K562 (cell line): Measurements from ENCODE around the gene SKIC2. TPM values are rescaled to one million over a fixed set of nuclear protein-coding genes. Genes with fewer than 3 reads are reported as not detected.

Experiments used
- BDP1 ChIP-seq: IDR thresholded peaks from 3 replicates; pipeline ENCODE4 v1.6.1; 2011; ENCODE audit not compliant: insufficient read length, insufficient read depth
- ERF ChIP-seq: fragments of 450-650 bp; formaldehyde crosslinking; IDR thresholded peaks from 2 replicates; pipeline ENCODE4 v1.4.0; 2020; ENCODE audit warnings: mild to moderate bottlenecking, mixed read lengths
- GMEB1 ChIP-seq: fragments of 250-450 bp; sonication (Bioruptor Pico); IDR thresholded peaks from 2 replicates; pipeline ENCODE4 v1.4.0; 2020; ENCODE audit warnings: mild to moderate bottlenecking
- HEY1 ChIP-seq: fragments of 250-450 bp; sonication (Bioruptor Pico); IDR thresholded peaks from 2 replicates; pipeline ENCODE4 v1.5.0; 2020; ENCODE audit warnings: mild to moderate bottlenecking, moderate library complexity, borderline replicate concordance
- KLF10 ChIP-seq: fragments of 250-450 bp; sonication (Bioruptor Pico); IDR thresholded peaks from 2 replicates; pipeline ENCODE4 v1.6.1; 2021; ENCODE audit warnings: matching md5 sums
- MYC ChIP-seq, 2 experiments: fragments of 250-450 bp in 1 of 2; sonication (Bioruptor Pico) in 1 of 2; IDR thresholded peaks; 2 replicates each; pipeline versions ENCODE4 v1.5.1 to v1.6.1; 2012 to 2021; ENCODE audit warnings: low read depth in 2 of 2, borderline replicate concordance in 1 of 2, improper control_type of control experiment in 1 of 2, low read length in 1 of 2, mild to moderate bottlenecking in 1 of 2, moderate library complexity in 1 of 2
- NFE2L1 ChIP-seq: fragments of 450-650 bp; IDR thresholded peaks from 2 replicates; pipeline ENCODE4 v1.6.1; 2016; ENCODE audit warnings: missing genetic modification characterization, low read depth, mild to moderate bottlenecking, missing compliant biosample characterization, moderate library complexity, borderline replicate concordance
- NFRKB ChIP-seq: fragments of 450-650 bp; IDR thresholded peaks from 2 replicates; pipeline ENCODE4 v1.6.1; 2016; ENCODE audit warnings: low read depth
- PHB ChIP-seq: fragments of 250-450 bp; sonication (Bioruptor Pico); IDR thresholded peaks from 2 replicates; pipeline ENCODE4 v1.5.0; 2021
- PTRF ChIP-seq: fragments of 450-650 bp; IDR thresholded peaks from 2 replicates; pipeline ENCODE4 v1.6.1; 2016; ENCODE audit warnings: mild to moderate bottlenecking, missing genetic modification characterization, missing compliant biosample characterization
- RAD21 ChIP-seq, 2 experiments: fragments of 250-450 bp in 1 of 2; fragments of 450-650 bp in 1 of 2; sonication (Bioruptor Pico) in 1 of 2; formaldehyde crosslinking in 1 of 2; IDR thresholded peaks in 1 of 2; conservative IDR thresholded peaks in 1 of 2; 2 replicates each; pipeline versions ENCODE4 v1.4.0 to v1.8.0; 2020 to 2022; ENCODE audit warnings: mild to moderate bottlenecking in 2 of 2, moderate library complexity in 1 of 2
- RREB1 ChIP-seq: fragments of 250-450 bp; sonication (Bioruptor Pico); IDR thresholded peaks from 2 replicates; pipeline ENCODE4 v1.4.0; 2020
- SMARCE1 ChIP-seq: fragments of 450-650 bp; IDR thresholded peaks from 2 replicates; pipeline ENCODE4 v1.7.1; 2016; ENCODE audit warnings: mild to moderate bottlenecking
- STAT5A ChIP-seq: IDR thresholded peaks from 2 replicates; pipeline ENCODE4 v1.6.1; 2012; ENCODE audit warnings: low read length, inconsistent platforms, borderline replicate concordance
- THRB ChIP-seq: fragments of 450-650 bp; formaldehyde crosslinking; conservative IDR thresholded peaks from 2 replicates; pipeline ENCODE4 v1.4.0; 2022; ENCODE audit warnings: mild to moderate bottlenecking, missing genetic modification characterization
- ZNF165 ChIP-seq: fragments of 250-450 bp; sonication (Bioruptor Pico); IDR thresholded peaks from 2 replicates; pipeline ENCODE4 v1.4.0; 2020; ENCODE audit warnings: borderline replicate concordance
- ZNF436 ChIP-seq: fragments of 250-450, 450-650 bp; sonication (Bioruptor Pico); formaldehyde crosslinking; IDR thresholded peaks from 2 replicates; pipeline ENCODE4 v1.7.0; 2020; ENCODE audit warnings: mild to moderate bottlenecking
- ZNF511 ChIP-seq: sonication (generic); formaldehyde crosslinking; IDR thresholded peaks from 2 replicates; pipeline ENCODE4 v1.8.0; 2022; ENCODE audit warnings: mild to moderate bottlenecking, missing genetic modification reagents
- ZNF584 ChIP-seq: fragments of 200-800 bp; sonication (Bioruptor generic); IDR thresholded peaks from 2 replicates; pipeline ENCODE4 v1.6.1; 2016; ENCODE audit warnings: low read depth, mild to moderate bottlenecking, missing genetic modification characterization, missing compliant biosample characterization
- polyA plus RNA-seq, 8 experiments: library from polyadenylated mRNA; depleted of rRNA in 4 of 8; stranded (reverse) in 5 of 8; unstranded in 3 of 8; fragments of >200 nt; fragmentation: Nextera tagmentation in 2 of 8; fragmentation: Illumina TruSeq in 1 of 8; extraction: Ambion mirVana in 2 of 8; extraction: Trizol in 1 of 8; gene quantifications; 2 replicates each; pipeline versions ENCODE4 v1.2.1 to v1.2.3, GENCODE V29; 2011 to 2014; ENCODE audit warnings: inconsistent platforms in 1 of 8, missing spikeins in 1 of 8
- total RNA-seq, 7 experiments: library from RNA; depleted of rRNA in 6 of 7; stranded (reverse); fragments of >200 nt in 6 of 7; fragmentation: Illumina TruSeq in 2 of 7; extraction: Trizol in 2 of 7; gene quantifications; 2 replicates each; pipeline versions ENCODE4 v1.2.1 to v1.2.3, GENCODE V29; 2011 to 2021; ENCODE audit warnings: low replicate concordance in 1 of 7

SKIC2 gene
- total and polyA plus RNA-seq, 9 of the 15 experiments (the other 6 are each of a cell fraction or from before 2014, with no cell fraction given): 3.3 to 94.6 (median 38.8) TPM

- TF ChIP-seq HEY1 (CRISPR knock-in tag): no peak
- TF ChIP-seq KLF10: no peak
- TF ChIP-seq ZNF436 (CRISPR knock-in tag): peak; percentile 61; the same call in 1 of the 2 replicates
- TF ChIP-seq ERF (CRISPR knock-in tag): 0 out of 2 replicates have a peak, but pooled peaks have one; percentile 58
- no peak for TF ChIP-seq NFE2L1
- no peak for TF ChIP-seq PHB
- peak; percentile 29; the same call in 1 of the 2 replicates for TF ChIP-seq NFRKB
- TF ChIP-seq ZNF584 (CRISPR knock-in tag): no peak
- TF ChIP-seq BDP1: no peak
- TF ChIP-seq GMEB1 (CRISPR knock-in tag): no peak
- 0 out of 2 replicates have a peak, but pooled peaks have one; percentile 51 for TF ChIP-seq RREB1
- peak; percentile 75; the same call in 1 of the 2 replicates for TF ChIP-seq ZNF165 (CRISPR knock-in tag)
- TF ChIP-seq RAD21 (CRISPR knock-in tag; conservative IDR thresholded peaks at IDR 0.05 in 1 of 2, IDR thresholded peaks at IDR 0.05 in 1 of 2): 0 out of 4 replicates have a peak, but pooled peaks of 1 of the 2 experiments have one; percentile 19
- TF ChIP-seq THRB (CRISPR knock-in tag): peak; percentile 89
- TF ChIP-seq SMARCE1: 0 out of 2 replicates have a peak, but pooled peaks have one; percentile 26
- TF ChIP-seq ZNF511: 0 out of 2 replicates have a peak, but pooled peaks have one; percentile 54
- TF ChIP-seq PTRF (tag): no peak
- peak; percentile 1; the same call in 1 of the 2 replicates for TF ChIP-seq STAT5A
- TF ChIP-seq MYC (IDR thresholded peaks at IDR 0.05; ENCODE audit: low read depth, low read length): no peak
- TF ChIP-seq MYC (CRISPR knock-in tag; IDR thresholded peaks at IDR 0.05; ENCODE audit: borderline replicate concordance, low read depth): peak; percentile 58; the same call in 1 of the 2 replicates
These were observed 599 bp upstream of the SKIC2 start (continued) for GRCh38 chr6:31958412-31958740.
